ENCODE results near the gene ZNF263.

Gene ZNF263

DNA sequence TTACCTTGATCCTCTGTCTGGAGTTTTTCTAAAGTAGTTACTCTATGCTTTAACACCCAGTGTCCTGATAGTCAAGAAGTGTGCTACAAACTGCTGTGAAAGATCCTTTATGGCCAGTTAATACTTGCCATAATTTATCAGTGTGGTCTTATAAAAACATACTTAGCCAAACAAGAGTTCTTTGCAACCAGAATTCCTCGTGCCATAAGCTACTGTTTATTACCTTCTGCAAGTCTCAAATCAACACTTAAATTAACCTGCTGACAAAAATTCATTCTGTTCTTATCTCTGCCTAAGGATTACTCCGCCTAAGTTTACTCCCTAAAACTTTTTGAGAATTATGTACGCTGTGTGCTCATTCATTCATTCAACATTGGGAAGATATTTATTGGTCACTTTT, 44.8 kb downstream of the ZNF263 start:
- DNase-seq, result no peak

DNA sequence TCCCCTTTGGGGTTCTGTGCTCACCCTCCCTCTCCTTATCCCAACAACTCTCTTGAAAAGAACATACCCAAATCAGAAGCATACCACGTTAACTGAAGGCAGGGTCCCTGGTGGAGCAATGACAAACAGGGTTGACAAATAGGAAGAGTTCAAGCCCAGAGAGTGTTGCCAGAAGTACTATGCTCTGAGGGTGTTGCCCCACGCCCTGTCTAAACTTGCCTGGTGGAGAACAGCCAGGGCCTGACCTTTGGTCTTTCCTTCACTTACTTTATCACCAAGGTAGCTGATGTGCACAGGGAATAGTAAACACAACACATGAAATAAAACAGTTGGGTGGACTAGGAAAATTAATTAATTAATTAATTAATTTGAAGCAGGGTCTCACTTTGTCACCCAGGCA, 45.4 kb downstream of the ZNF263 start:
- DNase-seq, result no peak

Data from inflammatory macrophage treated with lipopolysaccharide for 4 hours (primary cell).